CD4-positive, alpha-beta T cell (primary cell): Measurements from ENCODE around the gene CBFA2T3. TPM values are rescaled to one million over a fixed set of nuclear protein-coding genes. Genes with fewer than 3 reads are reported as not detected.
A peak's percentile ranks its signal among the peaks of the same experiment; 100 is the strongest.

ENCODE experiments used
- ATAC-seq: fragments of 200-7000 bp; cut with Tn5 transposase; one replicate; pipeline ENCODE4 v1.10.0; 2022; ENCODE audit warnings: mild to moderate bottlenecking; ENCODE audit not compliant: poor library complexity
- CTCF ChIA-PET: fragments of 350-600 bp; sonication (Branson Sonifier 250); formaldehyde crosslinking; loops from one replicate; lab custom pipeline; 2021; ENCODE audit warnings: antibody characterized with exemption, inconsistent platforms; lab: Charles Lee
- POLR2A ChIA-PET: fragments of 350-600 bp; sonication (Branson Sonifier 250); formaldehyde crosslinking; loops from one replicate; lab custom pipeline; 2021; ENCODE audit warnings: antibody characterized with exemption, inconsistent platforms; lab: Charles Lee
- DNase-seq, 14 experiments: peaks; one replicate each; pipeline ENCODE4 v3.0.0-alpha.2; 2013 to 2020; ENCODE audit warnings: mixed read lengths in 2 of 14
- H3K27ac ChIP-seq, 2 donors: one replicate each; pipeline versions ENCODE4 v1.5.1 to v1.7.0; 2013; ENCODE audit warnings: low read length in 2 of 2, low read depth in 1 of 2, mild to moderate bottlenecking in 1 of 2
- H3K27me3 ChIP-seq, 2 experiments: 1 replicate in 1 of 2; 2 replicates in 1 of 2; pipeline versions ENCODE4 v1.6.1 to v1.7.0; 2013; ENCODE audit warnings: low read length in 2 of 2, control low read depth in 1 of 2, mild to moderate bottlenecking in 1 of 2, moderate library complexity in 1 of 2; ENCODE audit not compliant: insufficient read depth in 2 of 2, control insufficient read depth in 1 of 2
- H3K36me3 ChIP-seq: one replicate; pipeline ENCODE4 v1.6.1; 2013; ENCODE audit warnings: low read length, control low read depth; ENCODE audit not compliant: insufficient read depth
- H3K4me1 ChIP-seq: one replicate; pipeline ENCODE4 v1.6.1; 2013; ENCODE audit warnings: low read length, control low read depth; ENCODE audit not compliant: insufficient read depth
- H3K4me3 ChIP-seq: one replicate; pipeline ENCODE4 v1.5.1; 2013; ENCODE audit warnings: mild to moderate bottlenecking, low read length, moderate library complexity
- H3K9me3 ChIP-seq, 2 experiments: 1 replicate in 1 of 2; 2 replicates in 1 of 2; pipeline versions ENCODE4 v1.6.1 to v1.7.0; 2013; ENCODE audit warnings: low read length in 2 of 2, mild to moderate bottlenecking in 2 of 2, control low read depth in 1 of 2, moderate library complexity in 1 of 2; ENCODE audit not compliant: control insufficient read depth in 1 of 2, insufficient read depth in 1 of 2
- H3K27ac Mint-ChIP-seq: one replicate; pipeline ENCODE4 v1.8.0; 2020; ENCODE audit warnings: mixed read lengths
- H3K27me3 Mint-ChIP-seq: one replicate; pipeline ENCODE4 v1.8.0; 2021; ENCODE audit warnings: mixed read lengths
- H3K36me3 Mint-ChIP-seq: one replicate; pipeline ENCODE4 v1.8.0; 2021; ENCODE audit warnings: low read depth, mixed read lengths
- H3K4me1 Mint-ChIP-seq: one replicate; pipeline ENCODE4 v1.8.0; 2021; ENCODE audit warnings: low read depth, mixed read lengths
- H3K4me3 Mint-ChIP-seq: one replicate; pipeline ENCODE4 v1.8.0; 2020; ENCODE audit warnings: mild to moderate bottlenecking, mixed read lengths
- H3K9me3 Mint-ChIP-seq: one replicate; pipeline ENCODE4 v1.8.0; 2020; ENCODE audit warnings: mixed read lengths
- CTCF ChIP-seq: fragments of 200-600 bp; IDR thresholded peaks from one replicate; pipeline ENCODE4 v1.8.0; 2022; ENCODE audit warnings: antibody characterized with exemption, mild to moderate bottlenecking
- intact Hi-C, 2 experiments: fragments of 100-400 bp; cut with DNase I in 1 of 2; cut with micrococcal nuclease in 1 of 2; formaldehyde crosslinking; loops; one replicate each; pipeline versions ENCODE4 v1.15.1 to v1.9.0; 2023 to 2025; cut with DNase I, micrococcal nuclease
- total RNA-seq, 174 experiments: library from RNA in 2 of 174; stranded (reverse) in 2 of 174; gene quantifications; one replicate each; pipeline ENCODE4 v1.2.3 and lab custom pipeline; 2021 to 2026

Gene CBFA2T3
- total RNA-seq, 2 experiments from 2014 or later: 0.80 to 1.6 TPM

DNA sequence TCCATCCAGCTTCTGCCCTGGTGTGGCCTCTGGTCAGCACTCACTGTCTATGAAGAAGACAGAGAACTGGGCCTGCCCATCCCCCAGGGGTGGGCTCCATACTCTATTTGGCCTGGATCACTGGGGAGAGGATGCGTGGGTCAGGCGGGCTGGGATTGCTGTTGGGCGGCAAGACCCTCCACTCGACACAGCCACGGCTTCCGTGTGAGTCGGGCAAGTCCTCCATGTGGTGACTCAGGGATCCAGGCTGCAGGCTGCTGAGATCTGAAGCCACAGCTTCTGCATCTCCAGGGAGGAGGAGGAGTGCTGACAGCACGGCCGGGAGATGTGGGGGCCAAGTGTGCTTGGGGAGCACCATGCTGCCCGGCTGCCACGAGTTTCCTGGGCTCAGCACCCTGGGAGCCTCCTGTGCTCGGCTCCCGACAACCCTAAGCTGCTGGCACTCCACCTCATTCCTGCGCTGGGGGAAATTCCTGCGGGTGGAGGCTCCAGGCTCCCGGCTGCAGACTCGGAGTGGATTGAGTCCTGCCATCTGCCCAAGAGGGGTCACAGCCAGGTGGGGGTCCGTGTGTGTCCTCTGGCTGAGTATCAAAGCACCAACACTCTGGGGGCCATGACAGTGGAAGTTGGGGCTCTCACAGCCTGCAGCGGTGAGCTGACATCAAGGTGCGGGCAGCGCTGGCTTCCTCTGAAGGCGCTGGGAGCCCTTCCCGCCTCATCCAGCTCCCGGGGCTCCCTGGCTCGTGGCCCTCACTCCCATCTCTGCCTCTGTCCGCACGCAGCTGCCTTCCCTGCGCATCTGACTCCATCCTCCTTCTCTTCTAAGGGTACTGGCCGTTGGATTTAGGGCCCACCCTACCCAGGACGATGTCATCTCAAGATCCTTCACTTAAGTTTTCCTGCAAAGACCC lies 24.4 kb upstream of the CBFA2T3 start:
- Mint-ChIP-seq H3K27ac (no peak overlapping the region), H3K36me3 (no peaks in the 10 kb centered on the region), H3K4me1 (peaks cover 16% of the 10 kb centered on the region), H3K27me3 (peaks cover 24% of the 10 kb centered on the region), H3K9me3 (peaks cover 6% of the 10 kb centered on the region), H3K4me3 (no peak overlapping the region)
- POLR2A ChIA-PET: no interaction called here
- peaks cover 20% of the 10 kb centered on the region for H3K4me1 ChIP-seq
- no peak for TF ChIP-seq CTCF
- ATAC-seq (no peak), DNase-seq (no peak)
- intact Hi-C loops: no loop called here
- H3K36me3 ChIP-seq: no peaks in the 10 kb centered on the region
- peaks cover 12 to 59% of the 10 kb centered on the region in 2 experiments for H3K9me3 ChIP-seq
- peaks cover 4 to 12% of the 10 kb centered on the region in 2 experiments for H3K27me3 ChIP-seq
- H3K27ac ChIP-seq: no peak overlapping the region
- no peak overlapping the region for H3K4me3 ChIP-seq
- CTCF ChIA-PET: no interaction called here

DNA sequence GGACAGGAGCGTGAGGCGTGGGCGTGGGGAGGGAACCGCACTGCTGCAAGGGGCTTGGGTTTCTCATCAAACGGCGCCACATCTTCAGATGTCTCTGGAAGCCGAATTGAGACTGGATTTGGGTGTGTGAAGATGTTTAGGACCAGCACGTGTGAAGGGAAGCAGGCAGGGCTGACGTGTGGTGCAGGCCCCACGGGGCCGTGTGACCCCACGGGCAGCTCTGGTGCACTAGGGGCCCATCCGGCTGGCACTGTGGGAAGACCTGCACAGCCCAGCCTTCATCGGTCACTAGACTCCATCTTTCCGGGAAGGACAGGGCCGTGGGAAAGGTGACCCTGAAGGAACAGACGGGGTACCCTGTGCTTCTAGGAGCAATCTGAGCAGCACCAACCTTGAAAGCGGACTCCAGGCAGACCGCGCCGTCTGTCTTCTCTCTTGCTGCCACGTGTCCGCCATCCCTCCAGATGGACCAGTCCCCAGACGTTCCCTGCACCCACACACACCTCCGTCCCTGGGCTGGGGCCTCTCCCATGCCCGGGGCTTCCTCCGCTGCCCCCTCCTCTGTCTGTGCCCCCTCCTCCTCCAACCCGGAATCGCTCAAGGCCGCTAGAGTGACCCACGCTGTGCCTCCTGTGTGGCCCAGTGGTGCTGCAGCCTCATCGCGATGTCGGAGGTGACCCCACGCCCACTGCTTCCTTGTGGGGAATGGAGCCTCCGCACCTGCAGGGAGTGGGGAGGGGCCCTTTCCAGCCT lies 23.4 kb upstream of the CBFA2T3 start:
- peak overlapping the region; percentile 80 for H3K4me3 Mint-ChIP-seq
- TF ChIP-seq CTCF: no peak
- intact Hi-C loops: no loop called here

DNA sequence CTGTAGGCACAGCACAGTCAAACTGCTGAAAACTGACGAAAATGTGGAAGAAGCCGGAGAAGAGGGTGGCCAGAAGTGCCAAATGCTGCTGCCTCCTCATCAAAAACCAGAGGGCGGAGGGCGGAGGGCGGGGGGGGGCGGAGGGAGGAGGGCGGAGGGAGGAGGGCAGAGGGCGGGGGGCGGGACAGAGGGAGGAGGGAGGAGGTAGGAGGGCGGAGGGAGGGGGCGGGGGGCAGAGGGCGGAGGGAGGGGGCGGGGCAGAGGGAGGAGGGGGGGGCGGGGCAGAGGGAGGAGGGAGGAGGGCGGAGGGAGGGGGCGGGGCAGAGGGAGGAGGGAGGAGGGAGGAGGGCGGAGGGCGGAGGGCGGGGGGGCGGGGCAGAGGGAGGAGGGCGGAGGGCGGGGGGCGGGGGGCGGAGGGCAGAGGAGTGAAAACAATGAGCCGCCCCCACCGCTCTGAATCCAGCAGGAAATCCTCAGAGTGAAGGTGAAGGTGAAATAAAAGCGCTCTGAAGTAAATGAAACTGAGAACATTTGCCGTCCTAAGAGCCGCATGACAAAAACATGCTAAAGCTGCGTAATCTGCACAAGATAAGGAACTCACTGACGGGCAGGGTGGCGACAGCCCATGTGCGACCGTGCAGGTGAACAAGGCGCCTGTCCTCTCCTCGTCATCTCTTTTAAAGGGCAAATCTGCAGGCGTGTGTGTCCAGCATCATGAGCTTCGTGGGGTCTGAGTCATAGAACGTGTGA lies 22.6 kb upstream of the CBFA2T3 start:
- no peaks in the 10 kb centered on the region for H3K36me3 Mint-ChIP-seq
- peak overlapping the region; percentile 80 for H3K4me3 Mint-ChIP-seq
- peaks cover 24% of the 10 kb centered on the region for H3K27me3 Mint-ChIP-seq
- CTCF ChIA-PET: no interaction called here
- TF ChIP-seq CTCF: no peak
- intact Hi-C loops: no loop called here
- Histone ChIP-seq H3K36me3 (no peaks in the 10 kb centered on the region), H3K27ac (no peak overlapping the region), H3K4me3 (peak overlapping the region; percentile 12), H3K9me3 (peaks cover 12 to 56% of the 10 kb centered on the region in 2 experiments), H3K27me3 (peaks cover 4 to 12% of the 10 kb centered on the region in 2 experiments), H3K4me1 (peaks cover 20% of the 10 kb centered on the region)
- peaks cover 6% of the 10 kb centered on the region for H3K9me3 Mint-ChIP-seq
- POLR2A ChIA-PET: interaction anchor here (1.2 kb wide), 1 partner anchor 33 kb away, joined by 3 read pairs; no protein-coding TSS in a partner anchor
- ATAC-seq: peak; percentile 84
- peak in 8 of 14 experiments; percentile 9 to 69 (median 36) for DNase-seq
- peaks cover 24% of the 10 kb centered on the region for H3K4me1 Mint-ChIP-seq
- H3K27ac Mint-ChIP-seq: peak overlapping the region; percentile 84

More for the DNA sequence above, 23.4 kb upstream of the CBFA2T3 start:
- H3K27me3 Mint-ChIP-seq: peaks cover 24% of the 10 kb centered on the region
- CTCF ChIA-PET: no interaction called here
- H3K27me3 ChIP-seq: peaks cover 4 to 12% of the 10 kb centered on the region in 2 experiments
- H3K27ac ChIP-seq: no peak overlapping the region
- peaks cover 12 to 59% of the 10 kb centered on the region in 2 experiments for H3K9me3 ChIP-seq
- peaks cover 16% of the 10 kb centered on the region for H3K4me1 Mint-ChIP-seq
- H3K36me3 ChIP-seq: no peaks in the 10 kb centered on the region
- H3K4me1 ChIP-seq: peaks cover 20% of the 10 kb centered on the region
- no peak for ATAC-seq
- POLR2A ChIA-PET: interaction anchor here (1.2 kb wide), 1 partner anchor 32 kb away, joined by 3 read pairs; no protein-coding TSS in a partner anchor
- no peak for DNase-seq
- H3K4me3 ChIP-seq: peak overlapping the region; percentile 12
- H3K9me3 Mint-ChIP-seq: peaks cover 6% of the 10 kb centered on the region
- H3K27ac Mint-ChIP-seq: peak overlapping the region; percentile 84
- no peaks in the 10 kb centered on the region for H3K36me3 Mint-ChIP-seq
